ENCODE measurements around the gene SNX3.

DNA sequence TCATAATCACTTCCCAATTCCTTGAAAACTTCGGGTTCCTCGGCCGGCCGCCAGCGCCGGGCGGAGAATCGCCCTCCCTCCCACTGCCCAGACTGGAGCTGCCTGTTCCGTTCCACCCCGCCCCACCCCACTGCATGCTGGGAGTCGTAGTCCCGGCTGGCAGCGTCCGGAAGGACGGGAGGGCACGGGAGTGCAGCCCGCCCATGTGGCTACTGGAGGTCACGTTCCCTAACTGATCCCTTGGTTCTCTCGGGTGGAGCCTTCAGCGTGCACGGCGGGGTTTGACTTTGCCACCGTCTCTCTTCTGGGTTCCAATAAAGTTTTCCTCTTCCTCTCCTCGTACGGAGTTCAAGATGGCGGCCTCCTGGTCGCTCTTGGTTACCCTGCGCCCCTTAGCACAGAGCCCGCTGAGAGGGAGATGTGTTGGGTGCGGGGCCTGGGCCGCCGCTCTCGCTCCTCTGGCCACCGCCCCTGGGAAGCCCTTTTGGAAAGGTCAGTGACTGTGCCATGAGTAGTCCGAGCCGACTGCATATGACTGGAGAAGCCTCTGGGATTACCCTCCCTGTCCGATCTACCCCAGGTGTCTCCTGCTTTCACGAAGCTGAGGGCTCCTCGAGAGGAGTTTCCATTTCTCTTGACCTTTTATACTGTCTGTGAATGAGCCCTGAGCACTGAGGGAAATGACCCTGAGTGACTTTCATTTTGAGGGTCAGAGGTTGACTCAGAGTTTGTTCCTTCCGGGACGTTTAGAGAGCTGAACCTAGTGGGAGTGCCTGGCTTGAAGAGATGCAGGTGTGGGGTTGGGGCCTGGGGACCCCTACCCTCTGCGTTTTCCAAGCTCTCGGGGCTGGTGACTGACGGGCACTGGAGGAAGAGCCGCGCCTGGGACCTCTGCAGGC is 34.1 kb upstream of the SNX3 start, which contains the start of gene AFG1L:
- TF ChIP-seq, protein P1, sequence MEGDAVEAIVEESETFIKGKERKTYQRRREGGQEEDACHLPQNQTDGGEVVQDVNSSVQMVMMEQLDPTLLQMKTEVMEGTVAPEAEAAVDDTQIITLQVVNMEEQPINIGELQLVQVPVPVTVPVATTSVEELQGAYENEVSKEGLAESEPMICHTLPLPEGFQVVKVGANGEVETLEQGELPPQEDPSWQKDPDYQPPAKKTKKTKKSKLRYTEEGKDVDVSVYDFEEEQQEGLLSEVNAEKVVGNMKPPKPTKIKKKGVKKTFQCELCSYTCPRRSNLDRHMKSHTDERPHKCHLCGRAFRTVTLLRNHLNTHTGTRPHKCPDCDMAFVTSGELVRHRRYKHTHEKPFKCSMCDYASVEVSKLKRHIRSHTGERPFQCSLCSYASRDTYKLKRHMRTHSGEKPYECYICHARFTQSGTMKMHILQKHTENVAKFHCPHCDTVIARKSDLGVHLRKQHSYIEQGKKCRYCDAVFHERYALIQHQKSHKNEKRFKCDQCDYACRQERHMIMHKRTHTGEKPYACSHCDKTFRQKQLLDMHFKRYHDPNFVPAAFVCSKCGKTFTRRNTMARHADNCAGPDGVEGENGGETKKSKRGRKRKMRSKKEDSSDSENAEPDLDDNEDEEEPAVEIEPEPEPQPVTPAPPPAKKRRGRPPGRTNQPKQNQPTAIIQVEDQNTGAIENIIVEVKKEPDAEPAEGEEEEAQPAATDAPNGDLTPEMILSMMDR (IDR thresholded peaks at IDR 0.05; ENCODE audit: borderline replicate concordance, extremely low read depth, low read length, poor library complexity, severe bottlenecking): peak; percentile 0
- TF ChIP-seq EZH2 (IDR thresholded peaks at IDR 0.05; ENCODE audit: borderline replicate concordance, low read depth, low read length, severe bottlenecking): no peak

Data from DND-41 (cell line).